Cerebellar cortex (tissue), 1 donor: ENCODE results near the gene MAPT.

Experiments
- DNase-seq: peaks from one replicate; pipeline ENCODE4 v3.0.0-alpha.2; 2015; ENCODE audit warnings: low spot score

The MAPT gene

DNA sequence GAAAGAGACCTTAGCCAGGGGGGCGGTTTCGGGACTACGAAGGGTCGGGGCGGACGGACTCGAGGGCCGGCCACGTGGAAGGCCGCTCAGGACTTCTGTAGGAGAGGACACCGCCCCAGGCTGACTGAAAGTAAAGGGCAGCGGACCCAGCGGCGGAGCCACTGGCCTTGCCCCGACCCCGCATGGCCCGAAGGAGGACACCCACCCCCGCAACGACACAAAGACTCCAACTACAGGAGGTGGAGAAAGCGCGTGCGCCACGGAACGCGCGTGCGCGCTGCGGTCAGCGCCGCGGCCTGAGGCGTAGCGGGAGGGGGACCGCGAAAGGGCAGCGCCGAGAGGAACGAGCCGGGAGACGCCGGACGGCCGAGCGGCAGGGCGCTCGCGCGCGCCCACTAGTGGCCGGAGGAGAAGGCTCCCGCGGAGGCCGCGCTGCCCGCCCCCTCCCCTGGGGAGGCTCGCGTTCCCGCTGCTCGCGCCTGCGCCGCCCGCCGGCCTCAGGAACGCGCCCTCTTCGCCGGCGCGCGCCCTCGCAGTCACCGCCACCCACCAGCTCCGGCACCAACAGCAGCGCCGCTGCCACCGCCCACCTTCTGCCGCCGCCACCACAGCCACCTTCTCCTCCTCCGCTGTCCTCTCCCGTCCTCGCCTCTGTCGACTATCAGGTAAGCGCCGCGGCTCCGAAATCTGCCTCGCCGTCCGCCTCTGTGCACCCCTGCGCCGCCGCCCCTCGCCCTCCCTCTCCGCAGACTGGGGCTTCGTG, at the start of gene MAPT:
Gene MAPT (plus strand): TSS at position 533 of the 763 bp plus-strand sequence. CDS start 67,784 bp downstream, outside the sequence.
- DNase-seq: peak; percentile 91

DNA sequence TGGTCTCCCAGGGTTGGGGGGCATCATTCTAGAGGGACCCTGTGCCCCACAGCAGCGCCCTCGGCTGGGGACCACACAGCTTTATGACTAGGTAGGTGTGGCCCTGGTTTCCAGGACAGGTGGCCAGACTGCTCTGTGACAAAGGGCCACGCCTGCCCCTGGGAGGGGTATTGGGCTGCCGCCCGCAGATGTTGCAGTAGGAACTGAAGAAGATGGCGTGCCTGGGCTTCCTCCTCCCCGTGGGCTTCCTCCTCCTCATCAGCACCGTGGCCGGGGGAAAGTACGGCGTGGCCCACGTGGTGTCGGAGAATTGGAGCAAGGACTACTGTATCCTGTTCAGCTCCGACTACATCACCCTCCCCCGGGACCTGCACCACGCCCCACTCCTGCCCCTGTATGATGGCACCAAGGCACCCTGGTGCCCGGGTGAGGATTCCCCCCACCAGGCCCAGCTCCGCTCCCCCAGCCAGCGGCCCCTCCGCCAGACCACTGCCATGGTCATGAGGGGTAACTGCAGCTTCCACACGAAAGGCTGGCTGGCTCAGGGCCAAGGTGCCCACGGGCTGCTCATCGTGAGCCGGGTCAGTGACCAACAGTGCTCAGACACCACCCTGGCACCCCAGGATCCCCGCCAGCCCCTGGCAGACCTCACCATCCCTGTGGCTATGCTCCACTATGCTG, 49.5 kb upstream of the MAPT start, which contains the start of gene SPPL2C:
Gene SPPL2C (plus strand): TSS at position 187 of the 681 bp plus-strand sequence. CDS start 26 bp downstream, at position 213.
- DNase-seq: no peak

GRCh38 chr17:45845376-45846185, 48.8 kb upstream of the MAPT start:
- no peak for DNase-seq

GRCh38 chr17:45846223-45846622, 48.1 kb upstream of the MAPT start:
- DNase-seq: no peak

DNA sequence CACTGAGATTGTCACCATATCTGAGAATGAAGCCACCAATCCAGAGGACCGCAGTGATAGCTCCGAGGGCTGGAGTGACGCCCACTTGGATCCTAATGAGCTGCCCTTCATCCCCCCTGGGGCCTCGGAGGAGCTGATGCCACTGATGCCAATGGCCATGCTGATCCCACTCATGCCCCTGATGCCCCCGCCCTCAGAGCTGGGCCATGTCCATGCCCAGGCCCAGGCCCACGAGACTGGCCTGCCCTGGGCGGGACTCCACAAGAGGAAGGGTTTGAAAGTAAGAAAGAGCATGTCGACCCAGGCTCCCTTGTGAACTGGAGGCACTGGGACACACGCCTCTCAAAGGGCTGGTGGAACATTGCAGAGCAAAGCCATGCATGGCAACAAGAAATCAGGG, 47.7 kb upstream of the MAPT start:
- DNase-seq: no peak

DNA sequence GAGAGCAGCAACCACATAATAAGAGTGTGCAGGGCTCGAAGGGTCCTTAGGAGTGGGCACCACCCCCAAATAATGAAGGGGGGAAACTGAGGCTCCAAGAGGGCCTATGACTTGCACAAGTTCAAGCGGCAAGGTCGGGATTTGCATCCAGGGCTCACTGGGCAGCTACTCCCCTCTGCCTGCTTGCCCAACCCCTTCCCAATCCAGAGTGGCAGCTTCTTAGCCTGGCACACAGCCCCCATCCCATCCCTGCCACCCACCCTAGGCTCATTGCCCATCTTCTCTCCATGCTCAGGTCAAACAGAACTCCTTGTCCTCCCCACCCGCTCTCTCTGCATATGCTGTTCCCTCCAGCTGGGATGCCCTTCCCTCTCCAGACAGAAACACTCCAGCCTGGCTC, 47.3 kb upstream of the MAPT start:
- no peak for DNase-seq

DNA sequence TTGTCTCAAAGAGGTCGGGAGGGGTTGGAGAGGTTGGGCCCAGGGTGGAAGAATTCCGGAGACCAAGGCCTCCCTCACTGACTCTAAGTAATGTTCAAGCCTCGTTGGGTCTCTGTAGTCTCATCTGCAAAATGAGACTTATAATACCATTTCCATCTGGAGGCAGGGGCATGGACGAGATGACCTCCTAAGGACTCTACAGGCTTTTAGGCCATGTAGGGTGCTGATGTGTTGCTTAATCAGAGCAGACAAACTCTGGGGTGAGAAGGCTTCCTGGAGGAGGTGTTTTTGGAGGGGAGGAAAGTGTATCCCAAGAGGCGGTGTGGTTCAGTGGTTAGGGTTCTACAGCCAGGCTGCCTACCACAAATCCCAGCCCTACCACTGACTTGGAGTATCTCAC, 46.6 kb upstream of the MAPT start:
- DNase-seq: no peak

DNA sequence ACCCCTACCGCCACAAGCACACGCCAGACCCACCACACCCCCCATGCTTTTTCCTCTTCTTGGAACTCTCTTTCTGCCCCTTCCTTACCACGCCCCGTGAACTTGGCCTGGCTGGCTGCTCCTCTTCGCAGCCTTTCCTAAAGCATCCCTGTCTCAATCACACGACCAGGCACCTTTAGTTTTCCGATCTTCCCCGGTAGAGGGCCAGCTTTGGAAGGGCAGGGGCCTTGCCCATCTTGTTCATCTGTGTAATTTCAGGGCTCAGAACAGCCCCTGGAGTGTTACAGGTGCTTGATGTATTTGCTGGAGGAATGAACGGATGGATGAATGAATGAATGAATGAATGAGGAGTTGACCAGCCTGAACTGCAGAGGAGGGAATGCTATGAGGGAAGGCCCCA, 45.9 kb upstream of the MAPT start:
- DNase-seq: no peak

DNA sequence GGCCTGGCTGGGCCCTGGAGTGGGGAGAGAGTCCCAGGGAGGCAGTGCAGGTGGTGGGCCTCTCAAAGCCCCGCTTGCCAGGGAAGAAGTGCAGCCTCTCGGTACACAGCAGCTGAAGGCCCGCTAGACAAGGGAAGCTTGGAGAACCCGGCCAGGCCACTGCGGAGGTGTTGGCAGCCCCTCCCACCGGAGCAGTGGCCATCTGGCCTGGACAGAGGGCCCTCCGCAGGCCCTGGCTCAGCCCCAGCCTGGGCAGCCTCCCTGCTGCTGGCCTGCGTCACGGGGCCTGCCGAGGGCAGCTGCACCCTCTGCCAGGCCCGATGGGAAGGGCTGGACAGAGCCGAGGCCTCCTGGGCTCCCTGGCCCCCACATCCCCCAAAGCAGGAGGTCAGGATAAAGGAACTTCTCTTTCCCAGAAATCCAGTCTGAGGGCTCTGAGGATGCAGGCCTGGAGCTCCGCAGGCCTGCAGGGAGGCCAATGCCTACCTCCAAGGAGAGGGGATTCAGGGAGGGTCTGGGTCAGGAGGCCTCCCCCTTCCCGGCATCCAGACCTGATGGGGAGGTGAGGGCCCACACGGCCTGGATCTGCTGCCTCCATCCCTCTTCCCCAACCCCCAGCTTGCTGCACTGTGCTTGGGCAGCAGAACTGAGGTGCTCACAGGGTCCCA, 45.4 kb upstream of the MAPT start:
- DNase-seq: peak; percentile 92

GRCh38 chr17:45849536-45849990, 44.8 kb upstream of the MAPT start:
- no peak for DNase-seq

DNA sequence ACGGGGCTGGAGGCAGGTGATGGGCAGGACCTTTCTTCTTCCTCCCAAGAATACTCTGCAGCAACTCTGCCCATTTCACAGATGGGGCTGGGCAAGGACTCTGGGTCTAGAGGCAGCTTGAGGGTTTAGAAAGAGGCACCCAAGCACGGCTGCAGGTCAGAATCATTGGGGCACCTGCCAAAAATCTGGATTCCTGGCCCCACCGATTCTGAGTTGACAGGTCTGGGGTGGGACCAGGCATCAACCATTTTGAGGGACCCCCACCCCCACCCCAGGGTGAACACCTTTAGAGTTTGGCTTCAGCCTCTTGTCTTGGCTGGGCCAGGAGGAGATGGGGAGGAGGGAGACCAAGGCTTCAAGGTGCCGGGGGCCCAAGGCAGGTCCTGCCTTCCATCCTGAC, 44.3 kb upstream of the MAPT start:
- DNase-seq: no peak

- DNase-seq: no peak
Observed at GRCh38 chr17:45850468-45850867, 43.9 kb upstream of the MAPT start.

DNA sequence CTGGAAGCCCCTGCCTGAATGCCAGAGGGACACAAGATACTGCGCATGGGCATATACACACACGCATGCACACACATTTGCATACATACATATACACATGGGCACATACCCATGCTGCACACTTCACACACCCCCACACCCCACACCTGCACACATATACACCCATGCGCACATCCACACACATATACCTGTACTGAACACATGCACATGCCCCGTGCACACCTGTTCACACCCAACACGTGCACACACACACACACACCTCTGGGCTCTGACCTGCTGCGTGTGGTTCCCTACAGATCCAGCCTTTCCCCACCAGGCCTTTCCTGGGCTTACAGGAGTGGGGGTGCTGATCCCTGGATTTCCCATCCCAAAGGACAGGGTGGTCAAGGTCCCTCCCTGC, 43.3 kb upstream of the MAPT start:
- DNase-seq: no peak

- no peak for DNase-seq
Observed at GRCh38 chr17:45851464-45851863, 42.9 kb upstream of the MAPT start.

DNA sequence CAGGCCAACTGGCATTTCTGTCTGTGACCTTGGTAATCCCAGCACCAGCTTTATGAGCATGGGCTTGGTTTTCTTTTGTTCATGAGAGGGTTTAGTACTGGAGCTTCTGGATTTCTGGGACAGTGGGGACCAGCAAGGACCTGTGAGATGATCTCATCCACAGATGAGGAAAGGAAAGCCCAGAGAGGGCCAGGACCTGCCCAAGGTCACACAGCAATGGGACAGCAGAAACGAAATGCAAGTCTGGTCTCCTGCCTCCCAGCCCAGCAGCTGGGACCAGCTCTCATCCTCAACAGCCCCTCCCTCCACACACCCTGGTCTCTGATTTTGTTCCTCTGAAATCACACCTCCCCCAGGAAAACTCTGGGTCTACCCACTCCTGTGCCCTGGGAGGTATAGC, 42.5 kb upstream of the MAPT start:
- DNase-seq: no peak

DNA sequence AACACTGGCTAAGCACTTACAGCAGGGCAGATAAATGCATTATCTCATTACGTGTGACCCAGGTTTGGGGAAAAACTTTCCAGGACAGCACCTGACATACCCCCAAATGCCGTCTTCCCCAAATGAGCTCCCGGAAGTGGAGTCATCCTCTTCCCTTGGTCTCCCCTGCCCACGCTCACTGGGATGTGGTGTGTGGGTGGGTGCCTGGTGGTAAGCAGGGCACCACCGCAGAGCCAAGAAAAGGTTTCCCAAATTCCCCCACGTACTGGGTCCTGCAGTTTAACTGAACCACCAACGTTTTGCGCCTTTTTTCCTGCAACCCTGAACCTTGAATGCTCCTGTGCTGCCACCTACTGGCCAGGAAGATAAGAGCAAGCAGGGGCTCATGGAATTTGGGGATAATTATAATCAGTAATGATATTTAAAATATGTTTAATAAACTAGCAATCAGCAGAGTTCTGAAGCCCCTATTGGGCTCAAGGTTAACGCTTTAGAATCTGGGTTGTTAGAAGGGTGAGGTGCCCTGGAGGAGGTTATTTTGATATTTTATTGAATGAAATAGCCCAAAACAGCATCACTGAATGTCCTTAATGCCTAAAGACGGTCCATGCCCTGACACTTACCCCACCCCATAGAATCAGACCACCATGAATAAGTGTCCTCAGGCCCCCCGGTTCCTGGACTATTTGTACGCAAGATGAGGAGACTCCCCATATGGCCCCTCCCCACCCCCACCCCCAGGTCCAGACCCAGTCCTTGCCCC, 41.6 kb upstream of the MAPT start:
- peak; percentile 86 for DNase-seq

- no peak for DNase-seq
Observed at GRCh38 chr17:45854209-45854608, 40.1 kb upstream of the MAPT start.

- DNase-seq: no peak
Observed at GRCh38 chr17:45855691-45856336, 38.5 kb upstream of the MAPT start.

DNA sequence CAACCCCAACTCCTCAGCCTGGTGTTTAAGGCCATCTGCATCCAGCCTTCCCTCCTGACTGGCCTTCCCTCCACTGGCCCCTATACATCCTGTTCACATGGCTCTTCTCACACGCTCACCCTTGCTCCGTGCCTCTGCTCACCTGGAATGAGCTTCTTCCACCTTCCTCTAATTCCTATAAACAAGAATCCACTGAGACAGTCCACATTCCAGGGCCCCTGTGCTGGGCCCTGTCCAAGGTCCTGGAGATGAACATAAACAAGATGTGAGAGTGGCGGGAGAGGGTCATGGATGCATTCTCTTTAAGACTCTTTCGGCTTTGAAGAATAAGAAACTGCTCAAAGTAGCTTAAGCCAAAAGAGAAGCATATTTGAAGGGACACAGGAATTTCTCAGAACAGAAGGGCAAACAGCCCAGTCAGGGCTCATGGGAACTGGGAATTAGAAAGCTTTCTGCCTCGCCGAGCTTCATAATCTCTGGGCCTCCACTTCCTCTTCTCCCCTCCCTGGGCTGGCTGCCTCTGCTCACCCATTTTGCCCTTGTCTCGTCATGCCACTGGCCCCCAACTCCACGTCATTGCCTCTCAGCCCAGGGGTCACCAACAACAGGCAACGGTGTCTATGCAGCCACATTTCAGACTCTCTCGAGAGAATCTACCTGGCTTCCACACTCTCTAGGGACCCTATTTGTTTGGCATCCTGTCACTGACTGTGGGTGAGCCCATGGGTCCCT, 36.2 kb upstream of the MAPT start:
- peak; percentile 43 for DNase-seq

DNA sequence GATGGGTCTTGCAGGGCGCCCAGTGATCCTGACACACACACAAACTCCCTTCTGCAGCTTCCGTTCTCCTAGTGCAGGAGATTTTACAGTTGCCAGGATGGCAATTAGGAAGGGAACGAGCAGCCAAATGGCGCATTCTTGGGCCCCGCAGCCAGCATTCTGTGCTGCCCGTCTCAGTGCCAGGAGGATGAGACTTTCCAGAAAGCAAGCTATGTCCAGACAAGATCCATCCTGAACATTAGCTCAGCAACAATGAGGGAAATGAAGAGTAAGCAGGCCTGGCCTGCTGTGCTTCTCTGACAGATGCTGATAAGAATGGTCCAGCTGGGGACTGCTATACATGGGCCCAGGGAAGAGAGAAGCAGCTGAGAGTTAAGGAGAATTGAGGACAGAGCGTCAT, 33.2 kb upstream of the MAPT start:
- DNase-seq: peak; percentile 95
